Stimulated activated CD8-positive, alpha-beta memory T cell treated with anti-CD3 and anti-CD28 coated beads, Interleukin-4, amount 100 ng/mL, for 24 hours (primary cell): ENCODE measurements around the gene CHRNA10.
"Not testable (repeated sequence)": the region's sequence is repeated elsewhere in the genome, so short reads cannot be mapped to it uniquely, and the experiment has no call there.

Source experiments
- DNase-seq: peaks from one replicate; pipeline ENCODE4 v3.0.0-alpha.2; 2020; ENCODE audit warnings: low read depth

CHRNA10 gene

DNA sequence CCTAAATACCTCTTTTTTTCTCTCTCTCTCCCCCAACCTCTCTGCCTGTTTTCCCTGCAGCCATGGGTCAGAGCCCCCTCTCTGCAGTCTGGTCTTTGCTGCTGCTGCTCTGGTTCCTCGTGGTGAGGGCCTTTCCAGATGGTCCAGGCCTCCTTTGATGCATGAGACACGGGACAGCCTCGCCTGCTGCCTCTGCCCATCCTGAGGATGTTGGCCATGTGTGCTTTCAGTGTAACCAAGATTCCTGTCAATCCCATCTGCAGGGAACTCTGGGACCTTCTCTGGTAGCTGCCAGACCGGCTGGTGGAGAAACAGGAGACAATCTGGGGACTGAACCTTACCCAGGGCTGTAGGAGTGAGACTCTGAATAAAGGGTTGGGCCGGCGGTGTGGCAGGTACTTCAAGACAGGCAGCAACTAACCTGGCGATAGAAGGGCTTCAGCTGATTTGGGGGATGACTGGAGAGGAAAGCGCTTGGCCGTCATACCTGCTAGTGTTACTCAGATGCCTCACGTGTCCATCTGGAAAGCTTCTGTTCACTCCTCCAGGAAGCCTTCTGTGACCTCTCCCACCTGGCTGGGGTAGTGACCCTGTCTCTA, 7.1 kb downstream of the CHRNA10 start:
- DNase-seq: no peak

DNA sequence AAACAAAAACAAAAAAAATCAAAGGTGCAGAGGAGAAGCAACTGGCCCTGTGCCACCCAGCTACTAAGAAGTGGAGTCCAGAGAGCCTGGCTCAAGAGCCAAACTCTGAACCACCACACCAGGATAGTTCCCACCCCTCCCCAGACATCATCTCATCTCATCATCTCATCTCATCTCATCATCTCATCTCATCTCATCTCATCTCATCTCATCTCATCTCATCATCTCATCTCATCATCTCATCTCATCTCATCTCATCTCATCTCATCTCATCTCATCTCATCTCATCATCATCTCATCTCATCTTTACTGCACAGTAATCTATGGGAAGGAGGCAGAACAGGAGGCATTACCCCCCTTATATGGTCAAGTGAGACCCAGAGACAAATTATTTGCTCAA, 8.3 kb downstream of the CHRNA10 start:
- DNase-seq: no peak

GRCh38 chr11:3660960-3661359, 10.2 kb downstream of the CHRNA10 start:
- DNase-seq: no peak

DNA sequence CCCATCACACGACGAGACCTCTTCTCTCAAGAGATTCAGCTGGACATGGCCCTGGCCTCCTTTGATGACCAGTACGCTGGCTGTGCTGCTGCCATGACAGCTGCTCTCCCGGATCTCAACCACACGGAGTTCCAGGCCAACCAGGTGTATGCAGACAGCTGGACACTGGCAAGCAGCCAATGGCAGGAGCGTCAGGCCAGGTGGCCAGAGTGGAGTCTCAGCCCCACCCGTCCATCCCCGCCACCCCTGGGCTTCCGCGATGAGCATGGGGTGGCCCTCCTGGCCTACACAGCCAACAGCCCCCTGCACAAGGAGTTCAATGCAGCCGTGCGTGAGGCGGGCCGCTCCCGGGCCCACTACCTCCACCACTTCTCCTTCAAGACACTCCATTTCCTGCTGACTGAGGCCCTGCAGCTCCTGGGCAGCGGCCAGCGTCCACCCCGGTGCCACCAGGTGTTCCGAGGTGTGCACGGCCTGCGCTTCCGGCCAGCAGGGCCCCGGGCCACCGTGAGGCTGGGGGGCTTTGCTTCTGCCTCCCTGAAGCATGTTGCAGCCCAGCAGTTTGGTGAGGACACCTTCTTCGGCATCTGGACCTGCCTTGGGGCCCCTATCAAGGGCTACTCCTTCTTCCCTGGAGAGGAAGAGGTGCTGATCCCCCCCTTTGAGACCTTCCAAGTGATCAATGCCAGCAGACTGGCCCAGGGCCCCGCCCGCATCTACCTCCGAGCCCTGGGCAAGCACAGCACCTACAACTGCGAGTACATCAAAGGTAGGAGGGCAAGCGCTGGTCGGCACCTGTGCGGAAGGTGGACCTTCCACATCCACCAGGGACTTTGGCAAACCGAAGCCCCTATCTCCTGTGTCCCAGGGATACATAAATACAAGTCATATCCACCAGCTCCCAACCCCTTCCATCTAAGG, 11.3 kb downstream of the CHRNA10 start:
- DNase-seq: no peak

DNA sequence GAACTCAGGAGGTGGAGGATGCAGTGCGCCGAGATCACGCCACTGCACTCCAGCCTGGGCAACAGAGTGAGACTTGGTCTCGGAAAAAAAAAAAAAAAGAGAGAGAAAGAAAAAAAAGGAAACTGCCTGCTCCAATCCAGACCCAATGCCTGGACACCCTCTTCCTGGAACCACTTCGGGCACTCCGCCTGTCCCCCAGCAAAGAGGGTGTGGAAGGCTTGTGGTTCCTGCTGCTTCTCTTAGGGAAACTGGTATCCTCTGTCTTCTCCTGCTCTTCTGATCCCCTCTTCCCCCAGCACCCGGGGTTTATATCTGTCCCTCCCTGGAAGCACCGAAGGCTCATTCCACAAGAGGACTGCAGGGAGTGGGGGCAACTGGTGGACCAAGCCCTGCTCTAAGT, 12.9 kb downstream of the CHRNA10 start:
- no peak for DNase-seq

DNA sequence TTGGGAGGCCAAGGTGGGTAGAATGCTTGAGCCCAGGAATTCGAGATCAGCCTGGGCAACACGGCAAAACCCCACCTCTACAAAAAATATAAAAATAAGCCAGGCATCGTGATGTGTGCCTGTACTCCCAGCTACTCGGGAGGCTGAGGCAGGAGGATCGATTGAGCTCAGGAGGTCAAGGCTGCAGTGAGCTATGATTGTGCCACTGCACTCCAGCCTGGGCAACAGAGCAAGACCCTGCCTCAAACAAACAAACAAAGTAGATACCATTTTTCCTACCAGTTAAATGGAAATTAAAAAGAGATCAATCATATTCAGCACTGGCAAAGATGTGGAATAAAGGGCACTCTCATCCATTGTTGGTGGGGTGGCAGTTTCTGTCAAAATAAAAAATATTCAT, 13.9 kb downstream of the CHRNA10 start:
- not testable (repeated sequence) for DNase-seq

DNA sequence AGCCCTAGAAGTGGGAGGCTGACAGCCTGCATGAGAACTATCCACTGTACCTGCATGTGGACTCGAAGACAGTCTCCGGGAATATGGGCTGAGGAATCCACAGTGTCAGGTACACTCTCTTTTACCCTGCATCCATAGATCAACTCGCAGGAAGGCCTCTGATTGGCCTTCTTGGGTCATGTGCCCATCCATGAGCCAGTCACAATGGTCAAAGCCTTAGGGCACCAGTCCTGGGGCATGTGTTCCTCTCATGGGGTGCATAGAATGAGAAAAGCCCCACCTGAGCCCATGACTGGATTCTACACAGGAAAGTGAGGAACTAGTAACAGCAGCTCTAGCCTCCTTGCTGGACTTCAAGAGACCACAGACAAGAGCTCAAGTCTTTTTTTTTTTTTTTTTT, 15.6 kb downstream of the CHRNA10 start:
- DNase-seq: no peak

- not testable (repeated sequence) for DNase-seq
Measured at GRCh38 chr11:3652514-3652913, 18.7 kb downstream of the CHRNA10 start.

DNA sequence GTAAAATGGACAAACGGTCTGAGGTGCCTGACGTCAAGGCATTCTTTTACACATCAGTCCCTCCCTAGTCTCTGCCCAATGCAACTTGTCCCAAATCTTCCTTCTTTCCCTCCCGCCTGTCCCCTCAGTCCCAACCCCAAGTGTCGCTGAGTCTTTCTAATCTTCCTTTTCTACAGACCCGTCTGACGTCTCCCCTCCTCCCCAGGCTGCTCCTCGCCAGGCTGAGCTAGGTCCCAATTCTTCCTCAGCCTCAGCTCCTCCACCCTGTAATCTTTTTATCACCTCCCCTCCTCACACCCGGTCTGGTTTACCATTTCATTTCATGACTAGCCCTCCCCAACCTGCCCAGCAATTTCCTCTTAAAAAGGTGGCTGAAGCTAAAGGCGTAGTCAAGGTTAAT, 21.8 kb downstream of the CHRNA10 start:
- not testable (repeated sequence) for DNase-seq

GRCh38 chr11:3648843-3649242, 22.3 kb downstream of the CHRNA10 start:
- DNase-seq: not testable (repeated sequence)

- no peak for DNase-seq
Measured at GRCh38 chr11:3645552-3645951, 25.6 kb downstream of the CHRNA10 start.

- DNase-seq: no peak
Measured at GRCh38 chr11:3644817-3645235, 26.4 kb downstream of the CHRNA10 start, which contains the start of gene ART1. TSS of gene ART1 (plus strand) at chr11:3645128. CDS start at chr11:3659214, 14,086 bp downstream.

GRCh38 chr11:3643102-3643546, 28.1 kb downstream of the CHRNA10 start:
- DNase-seq: not testable (repeated sequence)

- peak; percentile 66 for DNase-seq
Measured at GRCh38 chr11:3642071-3642951, 28.9 kb downstream of the CHRNA10 start.

DNA sequence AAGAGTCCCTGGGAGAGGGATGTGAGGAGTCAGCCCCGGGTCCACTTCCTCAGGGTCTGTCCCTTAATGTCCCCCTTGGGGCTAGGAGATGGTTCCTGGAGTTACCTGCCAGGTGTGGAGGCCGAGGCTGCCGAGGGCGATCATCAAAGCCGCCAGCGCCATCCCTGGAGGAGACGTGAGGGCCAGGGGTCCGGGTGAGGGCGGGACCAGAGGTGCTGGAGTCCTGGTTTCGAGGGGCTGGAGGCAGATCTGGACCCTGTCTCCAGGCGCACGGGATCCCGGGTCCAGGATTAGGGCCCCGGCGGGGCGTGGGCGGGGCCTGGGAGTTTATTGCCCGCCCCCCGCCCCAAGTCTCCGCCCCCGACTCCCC, 29.5 kb downstream of the CHRNA10 start, which contains the start of gene ART5:
ART5 (minus strand) TSS at position 292 of the 370 bp plus-strand sequence; CDS start at position 162, 130 bp downstream.
- no peak for DNase-seq

GRCh38 chr11:3641191-3641590, 30.0 kb downstream of the CHRNA10 start:
- no peak for DNase-seq

- DNase-seq: no peak
Measured at GRCh38 chr11:3639841-3640240, 31.3 kb downstream of the CHRNA10 start.

GRCh38 chr11:3638513-3638912, 32.7 kb downstream of the CHRNA10 start:
- DNase-seq: no peak

DNA sequence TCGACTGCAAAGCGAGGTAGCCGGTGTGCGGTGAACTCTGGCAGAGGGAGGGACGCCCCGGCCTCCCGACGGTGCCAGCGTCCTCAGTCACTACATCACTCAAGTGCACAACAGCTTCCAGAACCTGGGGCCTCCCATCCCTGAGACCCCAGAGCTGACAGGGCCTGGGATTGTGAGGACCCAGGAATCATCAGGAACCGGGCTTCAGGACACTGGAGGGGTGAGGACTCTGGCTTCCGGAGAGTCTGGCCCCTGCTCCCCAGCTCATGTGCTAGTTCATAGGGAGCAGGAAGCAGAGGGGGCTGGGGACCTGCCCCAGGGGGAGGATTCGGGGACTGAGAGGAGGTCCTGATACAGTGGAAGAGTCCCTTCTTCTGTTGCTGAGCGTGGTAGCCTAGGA, 34.0 kb downstream of the CHRNA10 start:
- no peak for DNase-seq

- no peak for DNase-seq
Measured at GRCh38 chr11:3635641-3636375, 35.4 kb downstream of the CHRNA10 start.

- no peak for DNase-seq
Measured at GRCh38 chr11:3632070-3632660, 39.0 kb downstream of the CHRNA10 start.
